SJSA1 (cell line): Measurements from ENCODE around the gene NKX6-2. TPM values are rescaled to one million over a fixed set of nuclear protein-coding genes. Genes with fewer than 3 reads are reported as not detected.

Experiments used
- total RNA-seq: library from RNA; depleted of rRNA; stranded (reverse); fragments of >200 nt; shearing (Covaris generic); gene quantifications from 2 replicates; pipeline ENCODE4 v1.2.3, GENCODE V29; 2014; rRNA removed

NKX6-2 gene
- total RNA-seq, 1 experiment from 2014 or later = not detected

Other genes starting within 250 kb of the NKX6-2 start
- gene INPP5A, start 248.4 kb downstream of the NKX6-2 start, total RNA-seq = 56.8 and 62.3 TPM in 2 replicates
- 0.21 TPM in 1 of 2 replicates, not detected in the other for gene CFAP46, start 156.4 kb upstream of the NKX6-2 start, total RNA-seq